LoVo (cell line): ENCODE results near the gene GANAB.
"Not testable (repeated sequence)": the region's sequence is repeated elsewhere in the genome, so short reads cannot be mapped to it uniquely, and the experiment has no call there.

ENCODE experiments used
- DNase-seq: peaks from one replicate; pipeline ENCODE4 v3.0.0-alpha.2; 2016; ENCODE audit warnings: low spot score

GANAB gene

GRCh38 chr11:62600367-62601121 is 45.9 kb downstream of the GANAB start:
- DNase-seq = no peak

- DNase-seq = no peak
Observed at GRCh38 chr11:62599901-62600300, 46.5 kb downstream of the GANAB start.

GRCh38 chr11:62599069-62599696 is 47.2 kb downstream of the GANAB start:
- peak; percentile 82 for DNase-seq

DNA sequence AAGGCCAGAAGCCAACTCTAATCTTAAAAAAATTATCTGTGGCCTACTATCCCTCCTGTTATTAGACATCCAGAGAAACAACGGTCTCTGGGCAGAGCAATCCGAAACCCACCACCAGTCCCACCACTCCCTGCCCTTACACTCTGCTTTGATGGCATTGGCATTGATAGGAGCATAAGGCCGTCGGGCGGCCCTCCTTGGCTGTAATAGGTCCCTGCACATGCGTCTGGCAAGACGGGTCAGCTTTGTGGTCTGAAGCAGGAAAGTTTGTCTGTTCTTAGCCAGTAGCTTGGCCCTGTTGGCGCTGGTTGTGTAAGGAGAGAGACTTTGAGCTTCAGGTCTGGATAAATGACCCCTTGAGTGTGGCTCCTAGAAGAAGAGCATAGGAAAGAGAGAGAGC is 51.3 kb downstream of the GANAB start:
- DNase-seq = no peak

DNA sequence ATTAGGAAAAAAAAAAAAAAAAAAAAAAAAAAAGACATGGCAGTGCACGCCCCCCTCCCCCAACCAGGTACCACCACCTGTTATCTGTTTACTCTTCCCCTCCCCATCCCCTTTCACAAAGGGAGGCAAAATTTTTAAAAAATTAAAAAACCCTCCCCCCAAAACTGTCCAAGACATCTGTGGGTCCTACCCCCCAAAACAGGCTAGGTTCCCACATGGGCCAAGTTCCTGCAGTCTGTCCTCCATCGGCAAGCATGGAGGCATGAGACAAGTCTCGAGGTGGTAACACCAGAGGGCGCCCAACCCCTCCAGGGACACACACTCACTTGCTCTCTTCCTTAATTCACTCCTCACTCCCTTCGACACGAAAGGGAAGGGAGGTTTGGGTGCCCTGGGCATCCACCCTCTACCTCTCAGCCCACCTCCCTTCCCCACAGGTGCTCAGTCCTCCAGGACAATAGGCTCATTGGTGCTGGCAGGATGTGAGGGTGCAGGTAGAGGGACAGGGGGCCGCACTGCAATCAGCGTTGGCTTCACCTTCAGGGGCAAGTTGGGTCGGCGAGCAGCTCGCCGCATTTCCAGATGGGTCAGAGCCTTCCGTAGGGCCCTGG is 52.9 kb downstream of the GANAB start:
- DNase-seq = peak; percentile 42

- no peak for DNase-seq
Observed at GRCh38 chr11:62592989-62593421, 53.4 kb downstream of the GANAB start.

GRCh38 chr11:62592146-62592815 is 54.1 kb downstream of the GANAB start:
- DNase-seq = no peak

DNA sequence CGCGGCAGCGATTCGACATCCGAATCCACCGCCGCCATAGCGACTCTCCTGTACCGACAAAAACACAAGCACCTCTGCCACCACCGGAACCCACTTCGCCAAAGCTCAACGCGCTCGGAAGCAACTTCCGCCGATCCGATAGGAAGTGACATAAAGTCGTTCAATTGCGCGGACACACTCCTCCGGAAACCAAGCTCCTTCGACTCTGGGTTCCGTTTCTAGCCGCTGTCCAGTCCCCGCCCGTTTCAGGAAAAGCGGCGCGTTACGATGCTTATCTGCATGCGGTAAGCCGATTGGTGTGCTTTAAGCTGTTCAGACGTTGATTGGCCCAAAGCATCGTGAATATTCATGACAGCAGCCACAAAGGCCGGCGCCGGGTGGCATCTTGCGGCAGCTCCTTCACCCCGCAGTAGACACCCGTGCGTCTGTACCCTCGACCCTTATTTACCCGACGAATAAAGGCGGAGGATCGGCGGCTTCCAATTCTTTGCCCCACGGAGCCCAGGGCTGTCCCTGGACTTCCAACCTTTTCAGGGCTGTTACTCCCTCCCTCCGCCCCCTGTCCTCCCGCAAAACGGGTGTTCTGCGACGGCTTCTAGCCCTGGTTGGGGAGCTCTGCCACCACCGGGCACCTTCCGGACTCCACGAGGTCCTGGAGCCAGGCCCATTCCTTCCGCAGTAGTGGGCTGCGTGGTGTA is 54.8 kb downstream of the GANAB start, which contains the start of gene TUT1:
TUT1 (minus strand) TSS at position 76 of the 698 bp plus-strand sequence; CDS start at position 38, 38 bp downstream.
- DNase-seq = peak; percentile 99

GRCh38 chr11:62588966-62589637 is 57.3 kb downstream of the GANAB start:
- no peak for DNase-seq

DNA sequence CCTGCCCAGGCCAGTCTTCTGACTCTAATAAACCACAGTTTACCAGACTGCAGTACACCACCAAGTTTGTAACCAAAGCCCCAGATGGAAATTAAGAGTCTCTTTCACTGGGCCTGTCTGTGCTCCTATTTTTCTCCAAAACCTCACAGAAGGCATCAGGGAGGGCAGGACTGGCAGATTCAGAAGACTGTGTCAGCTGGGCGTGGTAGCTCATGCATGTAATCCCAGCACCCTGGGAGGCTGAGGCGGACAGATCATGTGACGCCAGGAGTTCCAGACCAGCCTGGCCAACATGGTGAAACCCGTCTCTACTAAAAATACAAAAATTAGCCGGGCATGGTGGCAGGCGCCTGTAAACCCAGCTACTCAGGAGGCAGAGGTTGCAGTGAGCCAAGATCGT is 61.1 kb downstream of the GANAB start:
- not testable (repeated sequence) for DNase-seq

- not testable (repeated sequence) for DNase-seq
Observed at GRCh38 chr11:62581735-62582134, 64.7 kb downstream of the GANAB start.

- DNase-seq = no peak
Observed at GRCh38 chr11:62580959-62581715, 65.3 kb downstream of the GANAB start.

DNA sequence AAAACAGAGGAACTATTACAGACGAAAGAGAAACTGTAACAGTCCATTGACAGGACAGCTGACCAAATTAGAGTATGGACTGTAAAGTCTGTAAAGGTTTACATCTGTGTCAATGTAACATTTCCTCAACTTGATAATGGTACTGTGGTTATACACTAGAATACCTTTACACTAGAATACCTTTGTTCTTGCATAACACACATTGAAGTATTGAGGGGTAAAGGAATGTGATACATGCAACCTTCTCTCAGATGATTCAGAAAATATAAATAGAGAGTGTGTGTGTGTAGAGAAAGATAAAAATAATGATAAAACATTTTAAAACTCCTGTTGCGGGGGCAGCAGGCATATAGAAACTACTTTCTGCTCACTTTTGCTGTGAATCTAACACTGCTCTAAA is 67.2 kb downstream of the GANAB start:
- DNase-seq = no peak

DNA sequence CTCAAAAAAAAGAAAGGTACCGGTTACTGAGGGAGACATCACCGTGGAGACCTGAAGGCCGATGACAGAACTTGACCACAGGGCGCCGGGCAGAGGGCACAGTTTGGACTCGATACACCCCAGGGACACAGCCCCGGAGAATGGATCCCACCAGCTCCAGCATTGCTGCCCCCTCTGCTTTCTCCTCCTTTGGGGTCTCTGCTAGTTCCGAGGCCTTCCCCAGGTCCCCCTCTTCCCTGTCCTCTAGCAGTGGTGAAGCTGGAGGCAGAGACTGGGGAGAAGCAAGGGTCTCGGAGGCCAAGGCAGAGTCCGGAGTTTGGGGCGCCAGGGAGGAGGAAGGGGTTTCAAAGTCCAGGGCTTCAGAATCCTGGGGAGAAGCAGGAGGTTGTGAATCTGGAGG is 67.9 kb downstream of the GANAB start:
- no peak for DNase-seq

- DNase-seq = no peak
Observed at GRCh38 chr11:62577046-62577714, 69.2 kb downstream of the GANAB start.

DNA sequence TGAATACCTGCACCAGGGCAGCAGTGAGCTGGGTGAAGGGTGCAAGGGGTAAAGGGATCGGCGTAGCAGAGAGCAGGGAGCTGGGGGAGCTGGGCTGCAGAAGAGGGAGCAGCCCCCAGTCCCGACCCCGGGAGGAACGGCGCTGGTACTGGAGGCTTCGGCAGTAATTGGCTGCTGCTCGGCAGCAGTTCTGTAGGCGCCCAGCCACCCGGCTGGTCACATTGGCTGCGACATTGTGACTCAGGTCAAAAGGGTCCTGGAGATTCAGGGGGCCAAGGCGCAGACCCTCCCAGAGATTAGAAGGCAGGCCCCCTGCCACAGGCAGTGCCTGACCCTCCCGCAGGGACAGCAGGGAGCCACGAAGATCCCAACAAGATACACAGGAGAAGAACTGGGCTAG is 70.6 kb downstream of the GANAB start:
- DNase-seq = no peak

- no peak for DNase-seq
Observed at GRCh38 chr11:62575156-62575555, 71.3 kb downstream of the GANAB start.
